Left lung (tissue), 10 donors: Measurements from ENCODE around the gene GATA5. TPM values are rescaled to one million over a fixed set of nuclear protein-coding genes. Genes with fewer than 3 reads are reported as not detected.

Experiments
- ATAC-seq: fragments of 200-7000 bp; cut with Tn5 transposase; one replicate; pipeline ENCODE4 v1.9.1; 2020; ENCODE audit warnings: moderate library complexity
- DNase-seq, 4 donors: peaks; one replicate each; pipeline ENCODE4 v3.0.0-alpha.2; 2013 to 2020
- H3K27ac ChIP-seq, 2 donors: fragments of 200-600 bp; sonication (generic) in 1 of 2; one replicate each; pipeline versions ENCODE4 v1.5.0 to v1.8.0; 2020 to 2021
- H3K27me3 ChIP-seq, 2 donors: fragments of 200-600 bp; sonication (generic) in 1 of 2; one replicate each; pipeline versions ENCODE4 v1.5.0 to v1.8.0; 2020 to 2021
- H3K36me3 ChIP-seq, 2 donors: fragments of 200-600 bp; sonication (generic) in 1 of 2; one replicate each; pipeline versions ENCODE4 v1.5.0 to v1.8.0; 2020 to 2021
- H3K4me1 ChIP-seq, 2 donors: fragments of 200-600 bp; one replicate each; pipeline ENCODE4 v1.8.0; 2021
- H3K4me3 ChIP-seq, 2 donors: fragments of 200-600 bp; sonication (generic) in 1 of 2; one replicate each; pipeline versions ENCODE4 v1.5.0 to v1.8.0; 2020 to 2021; ENCODE audit warnings: mild to moderate bottlenecking in 1 of 2
- H3K9me3 ChIP-seq, 2 donors: fragments of 200-600 bp; sonication (generic) in 1 of 2; one replicate each; pipeline versions ENCODE4 v1.5.0 to v1.8.0; 2020 to 2021
- CTCF ChIP-seq, 2 donors: fragments of 200-600 bp; sonication (generic) in 1 of 2; IDR thresholded peaks; one replicate each; pipeline versions ENCODE4 v1.5.0 to v1.8.0; 2021; ENCODE audit warnings: antibody characterized with exemption in 2 of 2
- intact Hi-C, 2 donors: fragments of 100-400 bp; cut with DNase I; formaldehyde crosslinking; loops; one replicate each; pipeline versions ENCODE4 v1.11.2 to v1.14.2; 2022
- polyA plus RNA-seq, 6 donors: library from polyadenylated mRNA; unstranded; fragments of 120-200 nt; gene quantifications; one replicate each; pipeline ENCODE4 v1.2.1, GENCODE V29; 2013; ENCODE audit not compliant: insufficient read length in 6 of 6
- total RNA-seq, 2 donors: library from RNA; stranded (reverse); fragmentation: NEBNext Ultra II Directional; extraction: Animal tissue kit (Norgen Biotek cat#: 25700); gene quantifications; one replicate each; pipeline ENCODE4 v1.2.1, GENCODE V29; 2021
- donor health status: DM: no; HTN: yes; CAD: no.
- donor health status: DM: no; HTN: no; CAD: no.

Gene GATA5
- total and polyA plus RNA-seq, 8 donors = 0.84 to 45.8 (median 30.9) TPM

GRCh38 chr20:62460678-62461077, 15.1 kb downstream of the GATA5 start:
- TF ChIP-seq CTCF (IDR thresholded peaks at IDR 0.05) = no peak
- H3K36me3 ChIP-seq = no peaks in the 10 kb centered on the region
- intact Hi-C loops = no loop called here
- no peak for ATAC-seq
- no peak for DNase-seq
- peaks cover 14 to 65% of the 10 kb centered on the region in 2 donors for H3K27me3 ChIP-seq
- no peak overlapping the region for H3K27ac ChIP-seq
- H3K9me3 ChIP-seq = no peaks in the 10 kb centered on the region
- H3K4me1 ChIP-seq = no peaks in the 10 kb centered on the region
- no peak overlapping the region for H3K4me3 ChIP-seq

GRCh38 chr20:62459488-62459887, 16.3 kb downstream of the GATA5 start:
- Histone ChIP-seq H3K27me3 (peaks cover 14 to 72% of the 10 kb centered on the region in 2 donors), H3K36me3 (no peaks in the 10 kb centered on the region), H3K4me3 (no peak overlapping the region), H3K9me3 (no peaks in the 10 kb centered on the region), H3K27ac (no peak overlapping the region), H3K4me1 (no peaks in the 10 kb centered on the region)
- no peak for ATAC-seq
- intact Hi-C loops = no loop called here
- DNase-seq = no peak
- TF ChIP-seq CTCF (IDR thresholded peaks at IDR 0.05) = no peak

DNA sequence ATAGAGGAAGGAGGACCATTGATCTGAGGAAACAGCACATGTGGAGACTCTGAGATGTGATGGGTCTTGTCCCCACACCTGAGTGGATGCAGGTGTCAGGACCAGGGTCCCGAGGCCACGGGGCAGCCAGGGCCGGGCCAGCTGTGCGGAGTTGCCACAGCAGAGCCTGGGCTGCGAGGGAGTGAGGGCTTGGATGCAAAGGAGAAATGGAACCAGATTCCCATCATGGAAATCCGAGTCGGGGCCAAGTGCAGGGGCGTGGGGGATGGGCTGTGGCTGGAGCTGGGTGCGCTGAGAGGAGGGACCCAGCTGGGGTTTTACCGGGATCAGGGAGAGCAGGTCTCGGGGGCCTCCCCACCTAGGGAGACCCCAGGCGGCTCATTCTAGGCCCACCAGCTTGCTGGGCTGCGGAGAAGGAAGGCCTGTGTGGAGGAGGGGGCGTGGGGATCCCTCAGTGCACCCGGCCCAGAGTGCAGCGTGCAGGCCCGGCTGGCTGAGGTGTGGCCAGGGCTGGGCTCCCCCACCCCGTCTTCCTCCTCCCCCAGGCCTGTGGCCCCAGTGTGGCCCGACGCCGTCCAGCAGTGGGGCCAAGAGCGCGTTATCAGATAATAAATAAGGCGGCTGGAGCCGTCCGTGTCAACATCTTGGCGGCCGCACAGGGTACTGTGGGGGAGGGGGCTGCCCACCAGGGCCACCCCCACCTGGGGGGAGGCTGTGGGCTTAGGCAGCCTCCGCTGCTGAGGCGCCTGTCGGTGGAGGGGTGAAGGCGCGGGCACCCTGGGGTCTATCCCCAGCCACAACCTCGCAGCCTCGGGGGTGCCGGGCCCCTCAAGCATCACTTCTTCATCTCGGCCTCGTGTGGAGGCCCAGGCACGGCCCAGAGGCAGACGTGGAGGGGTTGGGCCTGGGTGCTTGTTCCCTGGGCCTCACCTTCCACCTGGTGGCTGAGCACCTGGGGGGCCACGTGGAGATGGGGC, 17.2 kb downstream of the GATA5 start:
- ATAC-seq (peak; percentile 20), DNase-seq (peak in 1 of 4 donors; percentile 82)
- Histone ChIP-seq H3K36me3 (no peaks in the 10 kb centered on the region), H3K27ac (no peak overlapping the region), H3K9me3 (no peaks in the 10 kb centered on the region), H3K27me3 (peaks cover 14 to 81% of the 10 kb centered on the region in 2 donors), H3K4me1 (no peaks in the 10 kb centered on the region), H3K4me3 (no peak overlapping the region)
- TF ChIP-seq CTCF (IDR thresholded peaks at IDR 0.05) = no peak
- intact Hi-C loops = no loop called here

DNA sequence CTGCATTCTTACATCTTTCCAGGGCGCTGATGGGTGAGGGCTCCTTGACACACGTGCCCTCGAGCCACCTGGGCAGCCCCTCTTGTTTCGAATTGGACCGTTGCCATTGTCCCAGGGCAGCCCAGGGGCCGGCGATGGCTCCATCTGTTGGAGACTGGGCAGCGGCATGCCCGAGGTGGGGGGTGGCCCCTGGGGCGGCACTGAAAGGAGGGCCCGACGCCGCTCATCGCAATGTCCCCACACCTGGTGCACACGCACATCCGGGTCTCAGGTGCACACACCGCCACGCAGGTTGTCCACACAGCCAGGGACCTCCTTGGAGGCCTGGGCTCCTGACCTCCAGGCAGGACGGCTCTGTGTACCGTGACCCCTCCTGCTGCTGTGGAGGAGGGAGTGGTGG, 18.0 kb downstream of the GATA5 start:
- ATAC-seq = no peak
- H3K36me3 ChIP-seq = no peaks in the 10 kb centered on the region
- no peak for TF ChIP-seq CTCF (IDR thresholded peaks at IDR 0.05)
- no peak overlapping the region for H3K27ac ChIP-seq
- H3K9me3 ChIP-seq = no peaks in the 10 kb centered on the region
- intact Hi-C loops = no loop called here
- H3K4me3 ChIP-seq = no peak overlapping the region
- peaks cover 14 to 88% of the 10 kb centered on the region in 2 donors for H3K27me3 ChIP-seq
- no peak for DNase-seq
- no peaks in the 10 kb centered on the region for H3K4me1 ChIP-seq

GRCh38 chr20:62457098-62457497, 18.7 kb downstream of the GATA5 start:
- no peaks in the 10 kb centered on the region for H3K4me1 ChIP-seq
- DNase-seq (no peak), ATAC-seq (no peak)
- H3K4me3 ChIP-seq = no peak overlapping the region
- no peaks in the 10 kb centered on the region for H3K9me3 ChIP-seq
- H3K36me3 ChIP-seq = no peaks in the 10 kb centered on the region
- TF ChIP-seq CTCF (IDR thresholded peaks at IDR 0.05) = no peak
- H3K27ac ChIP-seq = no peak overlapping the region
- H3K27me3 ChIP-seq = peaks cover 14 to 93% of the 10 kb centered on the region in 2 donors
- intact Hi-C loops = no loop called here
